ENCODE measurements around the gene RMDN2. TPM values are rescaled to one million over a fixed set of nuclear protein-coding genes. Genes with fewer than 3 reads are reported as not detected.

Gene RMDN2
- total and polyA plus RNA-seq, 9 of the 15 experiments (the other 6 are each of a cell fraction or from before 2014, with no cell fraction given), result 1.5 to 4.3 (median 2.3) TPM

DNA sequence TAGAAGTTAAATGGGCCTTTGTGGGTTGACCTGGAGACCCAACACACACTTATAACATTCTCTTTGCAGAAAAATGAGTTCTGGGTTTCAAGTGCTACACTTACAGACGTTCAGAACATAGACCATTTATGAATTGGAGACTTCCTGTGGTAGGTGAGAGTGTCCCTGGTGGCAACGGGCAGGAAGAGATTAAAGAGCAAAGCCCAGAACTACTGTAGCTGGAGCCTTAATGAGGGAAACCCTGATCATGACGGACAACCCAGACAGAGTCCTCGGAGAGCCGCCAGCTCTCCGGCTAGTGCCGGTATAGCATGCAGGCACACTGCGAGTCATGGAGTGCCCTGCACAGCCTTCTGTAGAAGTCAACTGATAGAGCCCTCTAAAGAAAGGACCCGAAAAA is 44.5 kb upstream of the RMDN2 start:
- H4K20me1 ChIP-seq (replicated peaks; ENCODE audit: control insufficient read depth, insufficient read depth, low read length), result no peaks in the 10 kb centered on the region; the same call in 1 of the 2 replicates
- no peak overlapping the region for H3K27ac ChIP-seq (ENCODE audit: extremely low read depth, low read depth, low read length)
- POLR2A ChIA-PET, result interaction anchor here (0.6 kb wide), 1 partner anchor 11 kb away, joined by 3 read pairs; no protein-coding TSS in a partner anchor
- ATAC-seq, result no peak; the same call in 2 of the 3 replicates
- BruUV-seq (replicated peaks), result no TSS peak
- H3K27me3 ChIP-seq (ENCODE audit: control insufficient read depth in 2 of 2, insufficient read depth in 2 of 2, low read length in 2 of 2), result peaks cover 14 to 31% of the 10 kb centered on the region in 2 experiments
- H3K9me1 ChIP-seq (ENCODE audit: control insufficient read depth, insufficient read depth, low read length), result no peaks in the 10 kb centered on the region
- in situ Hi-C loops (cut with MboI), result loop anchor here (25.0 kb wide), 1 partner anchor 1093 kb away; no protein-coding TSS in a partner anchor
- CTCF ChIA-PET (ENCODE audit: low intra/inter-chr PET ratio), result no interaction called here
- 7% methylated on average over 9 of the region's 9 CpGs for WGBS (ENCODE audit: insufficient coverage, low coverage, missing lambda C conversion rate)
- intact Hi-C loops (cut with micrococcal nuclease), result no loop called here
- no peaks in the 10 kb centered on the region for H3K4me1 ChIP-seq (replicated peaks in 1 of 2; ENCODE audit: control insufficient read depth in 2 of 2, insufficient read depth in 2 of 2, low read length in 2 of 2)
- no peak overlapping the region for H2AFZ ChIP-seq (ENCODE audit: low read depth, low read length)
- no peak overlapping the region for H3K4me3 ChIP-seq
- H3K79me2 ChIP-seq (ENCODE audit: control insufficient read depth, insufficient read depth, low read length), result no peaks in the 10 kb centered on the region
- no peak for DNase-seq (ENCODE audit: extremely low read depth in 1 of 4, low spot score in 3 of 4)
- H3K36me3 ChIP-seq (ENCODE audit: control insufficient read depth, insufficient read depth, low read length), result no peaks in the 10 kb centered on the region
- no peak for FAIRE-seq
- H3K9ac ChIP-seq (ENCODE audit: insufficient read depth in 1 of 2, low read depth in 2 of 2, low read length in 2 of 2), result no peak overlapping the region
- no peaks in the 10 kb centered on the region for H3K9me3 ChIP-seq (replicated peaks; ENCODE audit: control insufficient read depth, insufficient read depth, low read depth, low read length)
- H3K4me2 ChIP-seq (ENCODE audit: insufficient read depth, low read length), result no peak overlapping the region
- TF ChIP-seq, protein P1, sequence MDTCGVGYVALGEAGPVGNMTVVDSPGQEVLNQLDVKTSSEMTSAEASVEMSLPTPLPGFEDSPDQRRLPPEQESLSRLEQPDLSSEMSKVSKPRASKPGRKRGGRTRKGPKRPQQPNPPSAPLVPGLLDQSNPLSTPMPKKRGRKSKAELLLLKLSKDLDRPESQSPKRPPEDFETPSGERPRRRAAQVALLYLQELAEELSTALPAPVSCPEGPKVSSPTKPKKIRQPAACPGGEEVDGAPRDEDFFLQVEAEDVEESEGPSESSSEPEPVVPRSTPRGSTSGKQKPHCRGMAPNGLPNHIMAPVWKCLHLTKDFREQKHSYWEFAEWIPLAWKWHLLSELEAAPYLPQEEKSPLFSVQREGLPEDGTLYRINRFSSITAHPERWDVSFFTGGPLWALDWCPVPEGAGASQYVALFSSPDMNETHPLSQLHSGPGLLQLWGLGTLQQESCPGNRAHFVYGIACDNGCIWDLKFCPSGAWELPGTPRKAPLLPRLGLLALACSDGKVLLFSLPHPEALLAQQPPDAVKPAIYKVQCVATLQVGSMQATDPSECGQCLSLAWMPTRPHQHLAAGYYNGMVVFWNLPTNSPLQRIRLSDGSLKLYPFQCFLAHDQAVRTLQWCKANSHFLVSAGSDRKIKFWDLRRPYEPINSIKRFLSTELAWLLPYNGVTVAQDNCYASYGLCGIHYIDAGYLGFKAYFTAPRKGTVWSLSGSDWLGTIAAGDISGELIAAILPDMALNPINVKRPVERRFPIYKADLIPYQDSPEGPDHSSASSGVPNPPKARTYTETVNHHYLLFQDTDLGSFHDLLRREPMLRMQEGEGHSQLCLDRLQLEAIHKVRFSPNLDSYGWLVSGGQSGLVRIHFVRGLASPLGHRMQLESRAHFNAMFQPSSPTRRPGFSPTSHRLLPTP (IDR thresholded peaks at IDR 0.05; ENCODE audit: borderline replicate concordance, extremely low read depth, insufficient read length), result no peak
- no peak for TF ChIP-seq ZNF586 (CRISPR knock-in tag; conservative IDR thresholded peaks at IDR 0.05)
- TF ChIP-seq, protein P2, sequence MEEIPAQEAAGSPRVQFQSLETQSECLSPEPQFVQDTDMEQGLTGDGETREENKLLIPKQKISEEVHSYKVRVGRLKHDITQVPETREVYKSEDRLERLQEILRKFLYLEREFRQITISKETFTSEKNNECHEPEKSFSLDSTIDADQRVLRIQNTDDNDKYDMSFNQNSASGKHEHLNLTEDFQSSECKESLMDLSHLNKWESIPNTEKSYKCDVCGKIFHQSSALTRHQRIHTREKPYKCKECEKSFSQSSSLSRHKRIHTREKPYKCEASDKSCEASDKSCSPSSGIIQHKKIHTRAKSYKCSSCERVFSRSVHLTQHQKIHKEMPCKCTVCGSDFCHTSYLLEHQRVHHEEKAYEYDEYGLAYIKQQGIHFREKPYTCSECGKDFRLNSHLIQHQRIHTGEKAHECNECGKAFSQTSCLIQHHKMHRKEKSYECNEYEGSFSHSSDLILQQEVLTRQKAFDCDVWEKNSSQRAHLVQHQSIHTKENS (CRISPR knock-in tag; IDR thresholded peaks at IDR 0.05), result no peak
- TF ChIP-seq, protein P3, sequence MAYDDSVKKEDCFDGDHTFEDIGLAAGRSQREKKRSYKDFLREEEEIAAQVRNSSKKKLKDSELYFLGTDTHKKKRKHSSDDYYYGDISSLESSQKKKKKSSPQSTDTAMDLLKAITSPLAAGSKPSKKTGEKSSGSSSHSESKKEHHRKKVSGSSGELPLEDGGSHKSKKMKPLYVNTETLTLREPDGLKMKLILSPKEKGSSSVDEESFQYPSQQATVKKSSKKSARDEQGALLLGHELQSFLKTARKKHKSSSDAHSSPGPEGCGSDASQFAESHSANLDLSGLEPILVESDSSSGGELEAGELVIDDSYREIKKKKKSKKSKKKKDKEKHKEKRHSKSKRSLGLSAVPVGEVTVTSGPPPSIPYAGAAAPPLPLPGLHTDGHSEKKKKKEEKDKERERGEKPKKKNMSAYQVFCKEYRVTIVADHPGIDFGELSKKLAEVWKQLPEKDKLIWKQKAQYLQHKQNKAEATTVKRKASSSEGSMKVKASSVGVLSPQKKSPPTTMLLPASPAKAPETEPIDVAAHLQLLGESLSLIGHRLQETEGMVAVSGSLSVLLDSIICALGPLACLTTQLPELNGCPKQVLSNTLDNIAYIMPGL (CRISPR knock-in tag; IDR thresholded peaks at IDR 0.05), result no peak
- no peak for TF ChIP-seq CTBP1 (IDR thresholded peaks at IDR 0.05; ENCODE audit: borderline replicate concordance)
- no peak for TF ChIP-seq RNF2 (IDR thresholded peaks at IDR 0.05)
- TF ChIP-seq, protein P4, sequence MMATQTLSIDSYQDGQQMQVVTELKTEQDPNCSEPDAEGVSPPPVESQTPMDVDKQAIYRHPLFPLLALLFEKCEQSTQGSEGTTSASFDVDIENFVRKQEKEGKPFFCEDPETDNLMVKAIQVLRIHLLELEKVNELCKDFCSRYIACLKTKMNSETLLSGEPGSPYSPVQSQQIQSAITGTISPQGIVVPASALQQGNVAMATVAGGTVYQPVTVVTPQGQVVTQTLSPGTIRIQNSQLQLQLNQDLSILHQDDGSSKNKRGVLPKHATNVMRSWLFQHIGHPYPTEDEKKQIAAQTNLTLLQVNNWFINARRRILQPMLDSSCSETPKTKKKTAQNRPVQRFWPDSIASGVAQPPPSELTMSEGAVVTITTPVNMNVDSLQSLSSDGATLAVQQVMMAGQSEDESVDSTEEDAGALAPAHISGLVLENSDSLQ (IDR thresholded peaks at IDR 0.05), result no peak
- TF ChIP-seq ZNF12 (CRISPR knock-in tag; IDR thresholded peaks at IDR 0.05), result no peak
- no peak for TF ChIP-seq POLR2A (conservative IDR thresholded peaks at IDR 0.05)
- TF ChIP-seq NFXL1 (CRISPR knock-in tag; IDR thresholded peaks at IDR 0.05), result no peak

Data from K562 (cell line).